Sigmoid colon (tissue), 4 donors: ENCODE measurements around the gene DGKI.

Experiments
- EP300 ChIP-seq, 4 donors: sonication (generic); formaldehyde crosslinking; IDR thresholded peaks; one replicate each; pipeline ENCODE4 v1.6.1; 2017; ENCODE audit warnings: antibody characterized with exemption in 4 of 4
- POLR2A ChIP-seq, 2 donors: fragments of 450-650 bp; IDR thresholded peaks; one replicate each; pipeline ENCODE4 v1.6.1; 2016; ENCODE audit warnings: antibody characterized with exemption in 2 of 2, mild to moderate bottlenecking in 2 of 2, moderate library complexity in 2 of 2
- POLR2AphosphoS5 ChIP-seq, 4 donors: sonication (generic); formaldehyde crosslinking; IDR thresholded peaks; one replicate each; pipeline ENCODE4 v1.6.1; 2017; ENCODE audit warnings: antibody characterized with exemption in 4 of 4
- TF ChIP-seq, protein P1 (sequence below), 4 experiments: fragments of 450-650 bp in 3 of 4; fragments of 200-600 bp in 1 of 4; IDR thresholded peaks; one replicate each; pipeline ENCODE4 v1.5.1; 2016 to 2019; ENCODE audit warnings: antibody characterized with exemption in 4 of 4, mild to moderate bottlenecking in 3 of 4, moderate library complexity in 2 of 4

DNA sequence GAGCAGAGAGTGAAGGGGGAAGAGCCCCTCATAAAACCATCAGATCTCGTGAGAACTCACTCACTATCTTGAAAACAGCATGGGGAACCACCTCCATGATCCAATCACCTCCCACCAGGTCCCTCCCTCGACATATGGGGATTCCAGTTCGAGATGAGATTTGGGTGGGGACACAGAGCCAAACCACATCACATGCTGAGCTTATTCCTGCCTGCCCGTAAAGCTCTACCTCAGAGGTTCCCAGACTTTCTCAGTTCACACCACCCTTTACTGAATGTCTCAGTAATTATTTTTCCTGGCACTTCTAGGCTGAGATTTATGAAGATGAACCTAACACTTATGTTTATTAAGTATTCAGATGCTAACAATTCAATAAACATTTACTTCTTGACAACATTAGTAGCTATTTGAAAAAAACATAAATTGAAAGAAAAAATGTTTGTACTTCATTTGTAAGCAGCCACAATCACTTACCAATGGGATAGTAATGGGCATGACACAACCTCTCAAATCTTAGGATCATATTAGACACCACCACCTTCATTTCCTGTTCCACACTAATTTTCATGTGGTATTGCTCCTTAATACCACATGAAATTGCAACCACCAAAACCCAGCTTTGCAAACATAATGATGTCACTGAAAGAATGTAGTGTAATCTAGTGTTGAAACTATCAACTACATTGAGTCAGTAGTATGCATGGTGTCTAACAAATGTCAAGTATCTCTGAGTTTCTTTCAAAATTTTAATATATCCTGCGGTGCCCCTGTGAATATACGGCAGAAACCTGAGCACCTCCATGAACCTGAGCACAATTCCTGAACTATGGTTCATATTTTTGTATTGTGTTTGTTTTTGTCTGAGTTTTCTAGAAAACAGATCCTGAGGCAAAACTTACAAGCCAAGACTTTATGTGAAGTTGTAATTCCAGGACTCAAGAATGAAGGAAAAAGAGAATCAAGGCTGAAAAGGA, 4.5 kb upstream of the DGKI start:
- TF ChIP-seq POLR2A (IDR thresholded peaks at IDR 0.05) (no peak), POLR2AphosphoS5 (IDR thresholded peaks at IDR 0.05) (no peak), EP300 (IDR thresholded peaks at IDR 0.05) (no peak)
- TF ChIP-seq, protein P1, sequence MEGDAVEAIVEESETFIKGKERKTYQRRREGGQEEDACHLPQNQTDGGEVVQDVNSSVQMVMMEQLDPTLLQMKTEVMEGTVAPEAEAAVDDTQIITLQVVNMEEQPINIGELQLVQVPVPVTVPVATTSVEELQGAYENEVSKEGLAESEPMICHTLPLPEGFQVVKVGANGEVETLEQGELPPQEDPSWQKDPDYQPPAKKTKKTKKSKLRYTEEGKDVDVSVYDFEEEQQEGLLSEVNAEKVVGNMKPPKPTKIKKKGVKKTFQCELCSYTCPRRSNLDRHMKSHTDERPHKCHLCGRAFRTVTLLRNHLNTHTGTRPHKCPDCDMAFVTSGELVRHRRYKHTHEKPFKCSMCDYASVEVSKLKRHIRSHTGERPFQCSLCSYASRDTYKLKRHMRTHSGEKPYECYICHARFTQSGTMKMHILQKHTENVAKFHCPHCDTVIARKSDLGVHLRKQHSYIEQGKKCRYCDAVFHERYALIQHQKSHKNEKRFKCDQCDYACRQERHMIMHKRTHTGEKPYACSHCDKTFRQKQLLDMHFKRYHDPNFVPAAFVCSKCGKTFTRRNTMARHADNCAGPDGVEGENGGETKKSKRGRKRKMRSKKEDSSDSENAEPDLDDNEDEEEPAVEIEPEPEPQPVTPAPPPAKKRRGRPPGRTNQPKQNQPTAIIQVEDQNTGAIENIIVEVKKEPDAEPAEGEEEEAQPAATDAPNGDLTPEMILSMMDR (IDR thresholded peaks at IDR 0.05): no peak
